ENCODE data around the gene ZSWIM1.

- TF ChIP-seq GATA2 (IDR thresholded peaks at IDR 0.05; ENCODE audit: low read depth, low read length) (no peak), GATA3 (IDR thresholded peaks at IDR 0.05; ENCODE audit: low read depth, low read length) (no peak)
Measured at GRCh38 chr20:45835329-45835765, 45.7 kb upstream of the ZSWIM1 start.

Data from SH-SY5Y (cell line).